Gastrocnemius medialis (tissue), 4 donors: ENCODE results near the gene LONP2. TPM values are rescaled to one million over a fixed set of nuclear protein-coding genes. Genes with fewer than 3 reads are reported as not detected.

Experiments used
- ATAC-seq, 2 donors: fragments of 150-250 bp; one replicate each; pipeline ENCODE4 v1.9.1; 2016
- DNase-seq, 2 donors: peaks; one replicate each; pipeline ENCODE4 v3.0.0-alpha.2; 2019
- H3K27ac ChIP-seq, 4 donors: fragments of 200-600 bp; sonication (generic); 1 replicate in 1 of 4; 2 replicates in 3 of 4; pipeline ENCODE4 v1.5.1; 2016 to 2018; ENCODE audit warnings: mild to moderate bottlenecking in 2 of 4, moderate library complexity in 1 of 4
- H3K27me3 ChIP-seq, 3 donors: fragments of 200-600 bp; sonication (generic) in 2 of 3; 1 replicate in 1 of 3; 2 replicates in 2 of 3; pipeline versions ENCODE4 v1.5.1 to v1.6.0; 2016 to 2019; ENCODE audit warnings: mild to moderate bottlenecking in 1 of 3, moderate library complexity in 1 of 3
- H3K36me3 ChIP-seq, 2 donors: fragments of 200-600 bp; sonication (generic) in 1 of 2; one replicate each; pipeline ENCODE4 v1.5.1; 2017 to 2018
- H3K4me1 ChIP-seq, 2 donors: fragments of 200-600 bp; sonication (generic) in 1 of 2; one replicate each; pipeline ENCODE4 v1.5.1; 2016 to 2017; ENCODE audit warnings: mild to moderate bottlenecking in 2 of 2
- H3K4me3 ChIP-seq, 4 donors: fragments of 200-600 bp; sonication (generic) in 3 of 4; 1 replicate in 1 of 4; 2 replicates in 3 of 4; pipeline ENCODE4 v1.5.1; 2016 to 2019; ENCODE audit warnings: mild to moderate bottlenecking in 2 of 4
- H3K9me3 ChIP-seq, 3 donors: fragments of 200-600 bp; sonication (generic) in 2 of 3; 1 replicate in 1 of 3; 2 replicates in 2 of 3; pipeline ENCODE4 v1.5.1; 2016 to 2019
- CTCF ChIP-seq, 5 experiments: fragments of 450-650 bp in 3 of 5; fragments of 200-600 bp in 2 of 5; sonication (generic) in 2 of 5; IDR thresholded peaks in 4 of 5; conservative IDR thresholded peaks in 1 of 5; 1 replicate in 4 of 5; 2 replicates in 1 of 5; pipeline ENCODE4 v1.5.1; 2016 to 2019; ENCODE audit warnings: antibody characterized with exemption in 5 of 5, mild to moderate bottlenecking in 3 of 5, moderate library complexity in 3 of 5
- POLR2A ChIP-seq, 2 donors: fragments of 450-650 bp; IDR thresholded peaks; one replicate each; pipeline ENCODE4 v1.6.1; 2017; ENCODE audit warnings: antibody characterized with exemption in 2 of 2, mild to moderate bottlenecking in 2 of 2, moderate library complexity in 2 of 2
- in situ Hi-C, 4 donors: fragments of 200-750 bp; cut with MboI; loops; one replicate each; pipeline versions ENCODE4 v1.15.0 to v1.8.0; 2017; ENCODE audit warnings: low sequenced_read_pairs in 4 of 4
- intact Hi-C: fragments of 100-400 bp; cut with DNase I; formaldehyde crosslinking; loops from one replicate; pipeline ENCODE4 v1.15.1; 2023; ENCODE audit warnings: low total_unique reads
- total RNA-seq, 4 donors: library from RNA; depleted of rRNA; stranded (reverse); fragments of >200 nt; gene quantifications; one replicate each; pipeline versions ENCODE4 v1.1.0 to v1.2.3, GENCODE V29; 2016

LONP2 gene
- total RNA-seq, 4 donors from 2014 or later, result 33.8 to 45.2 (median 42.4) TPM

GRCh38 chr16:48201515-48202201, 42.4 kb upstream of the LONP2 start:
- ATAC-seq (no peak), DNase-seq (no peak)
- Histone ChIP-seq H3K4me3 (no peak overlapping the region), H3K4me1 (no peaks in the 10 kb centered on the region), H3K27me3 (peaks cover 0 to 2% (median 0%) of the 10 kb centered on the region in 3 donors), H3K27ac (no peak overlapping the region), H3K9me3 (no peaks in the 10 kb centered on the region), H3K36me3 (no peaks in the 10 kb centered on the region)
- no peak for TF ChIP-seq CTCF (IDR thresholded peaks at IDR 0.05 in 4 of 5, conservative IDR thresholded peaks at IDR 0.05 in 1 of 5)
- TF ChIP-seq POLR2A (IDR thresholded peaks at IDR 0.05), result no peak
- intact Hi-C loops, result no loop called here
- in situ Hi-C loops, result no loop called here

- no peaks in the 10 kb centered on the region for H3K9me3 ChIP-seq
- in situ Hi-C loops (no loop called here), intact Hi-C loops (no loop called here)
- H3K27ac ChIP-seq, result no peak overlapping the region
- H3K27me3 ChIP-seq, result peaks cover 0 to 6% (median 0%) of the 10 kb centered on the region in 3 donors
- TF ChIP-seq POLR2A (IDR thresholded peaks at IDR 0.05), result no peak
- TF ChIP-seq CTCF (IDR thresholded peaks at IDR 0.05 in 4 of 5, conservative IDR thresholded peaks at IDR 0.05 in 1 of 5), result no peak
- no peak overlapping the region for H3K4me3 ChIP-seq
- no peaks in the 10 kb centered on the region for H3K4me1 ChIP-seq
- DNase-seq (no peak), ATAC-seq (no peak)
- no peaks in the 10 kb centered on the region for H3K36me3 ChIP-seq
These were observed 39.9 kb upstream of the LONP2 start for GRCh38 chr16:48203974-48204824.

DNA sequence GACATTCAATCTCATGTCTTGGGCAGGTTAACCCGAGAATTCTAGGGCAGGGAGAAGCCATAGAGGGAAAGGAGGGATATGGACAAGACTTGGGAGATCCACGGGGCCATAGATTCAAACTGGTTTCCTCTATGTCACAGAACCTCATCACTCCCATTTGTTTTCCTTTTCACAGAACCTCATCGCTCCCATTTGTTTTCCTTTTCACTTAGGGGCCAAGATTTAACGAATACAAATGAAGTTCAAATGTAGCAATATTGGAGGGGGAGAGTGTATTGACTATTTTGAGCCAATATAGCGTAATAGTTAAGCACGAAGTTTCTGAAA, 39.3 kb upstream of the LONP2 start:
- no peaks in the 10 kb centered on the region for H3K4me1 ChIP-seq
- no peak for ATAC-seq
- no peaks in the 10 kb centered on the region for H3K9me3 ChIP-seq
- in situ Hi-C loops (no loop called here), intact Hi-C loops (no loop called here)
- peaks cover 0 to 6% (median 0%) of the 10 kb centered on the region in 3 donors for H3K27me3 ChIP-seq
- no peaks in the 10 kb centered on the region for H3K36me3 ChIP-seq
- H3K27ac ChIP-seq, result no peak overlapping the region
- H3K4me3 ChIP-seq, result no peak overlapping the region
- TF ChIP-seq CTCF (IDR thresholded peaks at IDR 0.05 in 4 of 5, conservative IDR thresholded peaks at IDR 0.05 in 1 of 5) (no peak), POLR2A (IDR thresholded peaks at IDR 0.05) (no peak)
- DNase-seq, result no peak

GRCh38 chr16:48206594-48207242, 37.4 kb upstream of the LONP2 start:
- no peaks in the 10 kb centered on the region for H3K36me3 ChIP-seq
- no peaks in the 10 kb centered on the region for H3K9me3 ChIP-seq
- TF ChIP-seq CTCF (IDR thresholded peaks at IDR 0.05 in 4 of 5, conservative IDR thresholded peaks at IDR 0.05 in 1 of 5) (no peak), POLR2A (IDR thresholded peaks at IDR 0.05) (no peak)
- DNase-seq (no peak), ATAC-seq (no peak)
- intact Hi-C loops, result no loop called here
- H3K27me3 ChIP-seq, result peaks cover 0 to 6% (median 0%) of the 10 kb centered on the region in 3 donors
- H3K4me1 ChIP-seq, result no peaks in the 10 kb centered on the region
- H3K27ac ChIP-seq, result no peak overlapping the region
- in situ Hi-C loops, result no loop called here
- no peak overlapping the region for H3K4me3 ChIP-seq
